Endothelial cell of umbilical vein (primary cell): ENCODE results near the gene SLC15A1. TPM values are rescaled to one million over a fixed set of nuclear protein-coding genes. Genes with fewer than 3 reads are reported as not detected.

Experiments
- BruUV-seq: library from RNA; stranded (reverse); fragments of 400-500 nt; replicated peaks from 2 replicates; lab custom pipeline; 2021; lab: Mats Ljungman, UMichigan
- CTCF ChIA-PET: fragments of 300-600, 350-600 bp; sonication (Branson Sonifier 250); formaldehyde crosslinking; loops from one replicate; lab custom pipeline; 2021; ENCODE audit warnings: antibody characterized with exemption, inconsistent platforms; lab: Charles Lee
- POLR2A ChIA-PET: fragments of 300-600, 350-600 bp; sonication (Branson Sonifier 250); formaldehyde crosslinking; loops from one replicate; lab custom pipeline; 2021; ENCODE audit warnings: antibody characterized with exemption, inconsistent platforms; lab: Charles Lee
- DNase-seq: peaks from one replicate; pipeline ENCODE4 v3.0.0-alpha.2; 2011; ENCODE audit warnings: low read depth, low spot score
- FAIRE-seq: peaks from 2 replicates; lab custom pipeline; 2011; peaks lifted over from hg19 to GRCh38; lab: Jason Lieb, UNC
- H2AFZ ChIP-seq: 2 replicates; pipeline ENCODE4 v1.6.0; 2012; ENCODE audit warnings: low read depth, low read length, control low read depth, inconsistent platforms
- H3K27ac ChIP-seq: 2 replicates; pipeline ENCODE4 v1.5.1; 2011; ENCODE audit warnings: low read depth, mild to moderate bottlenecking, control low read depth, low read length, moderate library complexity; ENCODE audit not compliant: insufficient read depth
- H3K27me3 ChIP-seq, 2 experiments: 2 replicates each; pipeline versions ENCODE4 v1.6.0 to v1.6.1; 2011; ENCODE audit warnings: low read length in 2 of 2, mixed read lengths in 1 of 2; ENCODE audit not compliant: control insufficient read depth in 2 of 2, insufficient read depth in 2 of 2
- H3K36me3 ChIP-seq, 2 experiments: 2 replicates in 1 of 2; 3 replicates in 1 of 2; pipeline ENCODE4 v1.5.1; 2011; ENCODE audit warnings: low read length in 2 of 2, mild to moderate bottlenecking in 1 of 2, moderate library complexity in 1 of 2; ENCODE audit not compliant: control insufficient read depth in 2 of 2, insufficient read depth in 2 of 2; ENCODE audit errors: extremely low read depth in 1 of 2
- H3K4me1 ChIP-seq: 3 replicates; pipeline ENCODE4 v1.5.1; 2011; ENCODE audit warnings: mild to moderate bottlenecking, low read length; ENCODE audit not compliant: control insufficient read depth, insufficient read depth; ENCODE audit errors: extremely low read depth
- H3K4me2 ChIP-seq: 2 replicates; pipeline ENCODE4 v1.6.1; 2011; ENCODE audit warnings: low read length, control low read depth, mixed read lengths; ENCODE audit not compliant: insufficient read depth
- H3K4me3 ChIP-seq, 3 experiments: fragments of 200-600 bp in 1 of 3; sonication (generic), shearing (Covaris generic) in 1 of 3; replicated peaks in 1 of 3; 2 replicates each; pipeline ENCODE4 v1.5.1; 2011 to 2016; ENCODE audit warnings: control low read depth in 3 of 3, low read length in 3 of 3, mild to moderate bottlenecking in 2 of 3, inconsistent platforms in 1 of 3, low read depth in 1 of 3, moderate library complexity in 1 of 3; ENCODE audit not compliant: insufficient read depth in 1 of 3
- H3K79me2 ChIP-seq: 2 replicates; pipeline ENCODE4 v1.6.0; 2012; ENCODE audit warnings: low read length, inconsistent platforms; ENCODE audit not compliant: control insufficient read depth, insufficient read depth
- H3K9ac ChIP-seq: replicated peaks from 2 replicates; pipeline ENCODE3; 2011; ENCODE audit warnings: low read length, control low read depth; ENCODE audit not compliant: insufficient read depth; ENCODE audit errors: extremely low read depth
- H3K9me1 ChIP-seq: replicated peaks from 3 replicates; pipeline ENCODE4 v1.6.0; 2011; ENCODE audit warnings: mild to moderate bottlenecking, low read length; ENCODE audit not compliant: control insufficient read depth, insufficient read depth; ENCODE audit errors: extremely low read depth
- H3K9me3 ChIP-seq: replicated peaks from 2 replicates; pipeline ENCODE4 v1.5.1; 2012; ENCODE audit warnings: low read length, inconsistent platforms; ENCODE audit not compliant: control insufficient read depth, insufficient read depth
- H4K20me1 ChIP-seq: replicated peaks from 2 replicates; pipeline ENCODE3; 2011; ENCODE audit warnings: mild to moderate bottlenecking, low read length; ENCODE audit not compliant: control insufficient read depth, insufficient read depth; ENCODE audit errors: extremely low read depth
- EZH2 ChIP-seq: IDR thresholded peaks from 2 replicates; pipeline ENCODE4 v1.6.1; 2012; ENCODE audit warnings: borderline replicate concordance, low read depth, mild to moderate bottlenecking, moderate library complexity, low read length, inconsistent platforms; ENCODE audit not compliant: severe bottlenecking
- FOS ChIP-seq: IDR thresholded peaks from 2 replicates; pipeline ENCODE4 v1.6.1; 2011; ENCODE audit warnings: mild to moderate bottlenecking, low read length, moderate library complexity, borderline replicate concordance; ENCODE audit not compliant: insufficient read depth
- GATA2 ChIP-seq: IDR thresholded peaks from 2 replicates; pipeline ENCODE4 v1.7.0; 2011; ENCODE audit warnings: low read depth, mild to moderate bottlenecking, moderate library complexity, mixed read lengths, low read length; ENCODE audit not compliant: insufficient read length, insufficient read depth
- JUN ChIP-seq: IDR thresholded peaks from 2 replicates; pipeline ENCODE4 v1.6.1; 2011; ENCODE audit warnings: borderline replicate concordance, low read depth; ENCODE audit not compliant: insufficient read length, insufficient read depth
- MYC ChIP-seq: IDR thresholded peaks from one replicate; pipeline ENCODE4 v1.6.1; 2011; ENCODE audit warnings: mild to moderate bottlenecking, low read depth, low read length
- POLR2A ChIP-seq: IDR thresholded peaks from 2 replicates; pipeline ENCODE4 v1.6.1; 2012; ENCODE audit warnings: low read depth, mild to moderate bottlenecking, control low read depth, low read length
- POLR2AphosphoS5 ChIP-seq: IDR thresholded peaks from 2 replicates; pipeline ENCODE4 v1.6.1; 2012; ENCODE audit warnings: low read depth, mild to moderate bottlenecking, control low read depth, low read length, moderate library complexity; ENCODE audit not compliant: insufficient read depth
- dilution Hi-C: fragments of 300-500 bp; cut with MboI; formaldehyde crosslinking; loops from one replicate; pipeline ENCODE4 v1.15.0; 2019; ENCODE audit warnings: low sequenced_read_pairs; ENCODE audit not compliant: extremely low pct_ligation_motif_present
- intact Hi-C: fragments of 100-400 bp; cut with micrococcal nuclease; formaldehyde crosslinking; loops from one replicate; pipeline ENCODE4 v1.10.0; 2022
- polyA plus RNA-seq, 4 experiments: library from polyadenylated mRNA; depleted of rRNA in 3 of 4; stranded (reverse) in 3 of 4; unstranded in 1 of 4; fragments of >200 nt; gene quantifications; 2 replicates each; pipeline versions ENCODE4 v1.2.1 to v1.2.3, GENCODE V29; 2011 to 2012; ENCODE audit warnings: missing spikeins in 1 of 4
- total RNA-seq: library from RNA; stranded (reverse); gene quantifications from 2 replicates; pipeline ENCODE4 v1.2.3, GENCODE V29; 2021
- TF ChIP-seq, protein P1 (sequence below), 2 donors: IDR thresholded peaks; 1 replicate in 1 of 2; 2 replicates in 1 of 2; pipeline ENCODE4 v1.5.1; 2011; ENCODE audit warnings: low read length in 2 of 2, mild to moderate bottlenecking in 2 of 2, moderate library complexity in 2 of 2, control low read depth in 1 of 2, inconsistent platforms in 1 of 2, low read depth in 1 of 2; ENCODE audit not compliant: insufficient read depth in 1 of 2; ENCODE audit errors: extremely low read depth in 1 of 2
- TF ChIP-seq, protein P2 (sequence below): IDR thresholded peaks from 2 replicates; pipeline ENCODE4 v1.6.1; 2011; ENCODE audit not compliant: insufficient read depth, insufficient read length

Gene SLC15A1
- total and polyA plus RNA-seq, 2 donors (not counting 3 experiments of a cell fraction or from before 2014, with no cell fraction given), result not detected

DNA sequence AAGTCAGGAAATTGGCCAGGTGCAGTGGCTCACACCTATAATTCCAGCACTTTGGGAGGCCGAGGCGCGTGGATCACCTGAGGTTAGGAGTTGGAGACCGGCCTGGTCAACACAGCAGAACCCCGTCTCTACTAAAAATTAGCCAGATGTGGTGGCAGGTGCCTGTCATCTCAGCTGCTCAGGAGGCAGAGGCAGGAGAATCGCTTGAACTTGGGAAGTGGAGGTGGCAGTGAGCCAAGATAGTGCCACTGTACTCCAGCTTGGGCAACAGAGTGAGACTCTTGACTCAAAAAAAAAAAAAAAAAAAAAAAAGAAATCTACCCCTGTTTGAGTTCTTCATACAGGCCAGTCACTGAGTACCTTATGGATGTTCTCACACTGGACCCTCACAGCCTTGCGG is 42.0 kb downstream of the SLC15A1 start:
- no peak for TF ChIP-seq EZH2
- no peak for TF ChIP-seq MYC
- TF ChIP-seq, protein P1, sequence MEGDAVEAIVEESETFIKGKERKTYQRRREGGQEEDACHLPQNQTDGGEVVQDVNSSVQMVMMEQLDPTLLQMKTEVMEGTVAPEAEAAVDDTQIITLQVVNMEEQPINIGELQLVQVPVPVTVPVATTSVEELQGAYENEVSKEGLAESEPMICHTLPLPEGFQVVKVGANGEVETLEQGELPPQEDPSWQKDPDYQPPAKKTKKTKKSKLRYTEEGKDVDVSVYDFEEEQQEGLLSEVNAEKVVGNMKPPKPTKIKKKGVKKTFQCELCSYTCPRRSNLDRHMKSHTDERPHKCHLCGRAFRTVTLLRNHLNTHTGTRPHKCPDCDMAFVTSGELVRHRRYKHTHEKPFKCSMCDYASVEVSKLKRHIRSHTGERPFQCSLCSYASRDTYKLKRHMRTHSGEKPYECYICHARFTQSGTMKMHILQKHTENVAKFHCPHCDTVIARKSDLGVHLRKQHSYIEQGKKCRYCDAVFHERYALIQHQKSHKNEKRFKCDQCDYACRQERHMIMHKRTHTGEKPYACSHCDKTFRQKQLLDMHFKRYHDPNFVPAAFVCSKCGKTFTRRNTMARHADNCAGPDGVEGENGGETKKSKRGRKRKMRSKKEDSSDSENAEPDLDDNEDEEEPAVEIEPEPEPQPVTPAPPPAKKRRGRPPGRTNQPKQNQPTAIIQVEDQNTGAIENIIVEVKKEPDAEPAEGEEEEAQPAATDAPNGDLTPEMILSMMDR (IDR thresholded peaks at IDR 0.05; ENCODE audit: extremely low read depth in 1 of 2, insufficient read depth in 1 of 2, low read depth in 1 of 2, low read length in 2 of 2), result no peak
- no peak for TF ChIP-seq POLR2AphosphoS5
- no peak for TF ChIP-seq JUN
- no peak for TF ChIP-seq GATA2
- no peak for TF ChIP-seq FOS
- TF ChIP-seq POLR2A, result no peak
- TF ChIP-seq, protein P2, sequence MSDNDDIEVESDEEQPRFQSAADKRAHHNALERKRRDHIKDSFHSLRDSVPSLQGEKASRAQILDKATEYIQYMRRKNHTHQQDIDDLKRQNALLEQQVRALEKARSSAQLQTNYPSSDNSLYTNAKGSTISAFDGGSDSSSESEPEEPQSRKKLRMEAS, result no peak
- Histone ChIP-seq H3K27me3 (peaks cover 4 to 10% of the 10 kb centered on the region in 2 experiments), H3K4me2 (no peak overlapping the region), H3K79me2 (no peaks in the 10 kb centered on the region), H3K27ac (no peak overlapping the region), H4K20me1 (no peaks in the 10 kb centered on the region), H2AFZ (no peak overlapping the region), H3K4me3 (no peak overlapping the region), H3K9ac (no peak overlapping the region), H3K9me3 (no peaks in the 10 kb centered on the region), H3K4me1 (no peaks in the 10 kb centered on the region), H3K36me3 (no peaks in the 10 kb centered on the region), H3K9me1 (no peaks in the 10 kb centered on the region)
- ChIA-PET POLR2A (no interaction called here), CTCF (no interaction called here)
- intact Hi-C loops (no loop called here), dilution Hi-C loops (no loop called here)
- BruUV-seq, result no TSS peak
- no peak for FAIRE-seq
- DNase-seq, result no peak
